GM15510 (cell line): ENCODE data around the gene APOL1.

Source experiments
- POLR2A ChIP-seq: IDR thresholded peaks from 3 replicates; pipeline ENCODE4 v1.6.1; 2011; ENCODE audit warnings: borderline replicate concordance; ENCODE audit not compliant: insufficient read length; ENCODE audit errors: extremely low read depth

APOL1 gene

GRCh38 chr22:36237462-36238372 is 15.2 kb upstream of the APOL1 start:
- no peak for TF ChIP-seq POLR2A

GRCh38 chr22:36238373-36239149 is 14.4 kb upstream of the APOL1 start:
- TF ChIP-seq POLR2A: no peak

GRCh38 chr22:36239150-36239400 is 13.9 kb upstream of the APOL1 start:
- no peak for TF ChIP-seq POLR2A

- TF ChIP-seq POLR2A: peak; percentile 51
These were observed 13.3 kb upstream of the APOL1 start, which contains the start of gene APOL2 for GRCh38 chr22:36239401-36240171. Gene APOL2 (minus strand): TSS chr22:36239527. CDS start chr22:36233162, 6,365 bp downstream.

- no peak for TF ChIP-seq POLR2A
These were observed 8.9 kb upstream of the APOL1 start for GRCh38 chr22:36243986-36244385.

GRCh38 chr22:36244522-36245391 is 8.2 kb upstream of the APOL1 start:
- TF ChIP-seq POLR2A: no peak

GRCh38 chr22:36245805-36246356 is 7.1 kb upstream of the APOL1 start:
- TF ChIP-seq POLR2A: no peak

- TF ChIP-seq POLR2A: no peak
These were observed 6.2 kb upstream of the APOL1 start for GRCh38 chr22:36246718-36247117.

- no peak for TF ChIP-seq POLR2A
These were observed 5.0 kb upstream of the APOL1 start for GRCh38 chr22:36247955-36248354.

GRCh38 chr22:36249160-36249559 is 3.8 kb upstream of the APOL1 start:
- TF ChIP-seq POLR2A: no peak

- TF ChIP-seq POLR2A: no peak
These were observed 874 bp downstream of the APOL1 start for GRCh38 chr22:36253523-36254490.

GRCh38 chr22:36256478-36256877 is 3.5 kb downstream of the APOL1 start:
- TF ChIP-seq POLR2A: no peak

- no peak for TF ChIP-seq POLR2A
These were observed 4.4 kb downstream of the APOL1 start for GRCh38 chr22:36257308-36257707.

GRCh38 chr22:36257948-36258670 is 5.2 kb downstream of the APOL1 start:
- TF ChIP-seq POLR2A: no peak
